GM12864 (cell line): Measurements from ENCODE around the gene COASY.

Experiments used
- DNase-seq: peaks from one replicate; pipeline ENCODE4 v3.0.0-alpha.2; 2011; ENCODE audit warnings: low read depth
- H3K4me3 ChIP-seq: 2 replicates; pipeline ENCODE4 v1.5.1; 2011; ENCODE audit warnings: mild to moderate bottlenecking, low read depth, low read length, control low read depth
- TF ChIP-seq, protein P1 (sequence below): IDR thresholded peaks from 2 replicates; pipeline ENCODE4 v1.5.1; 2011; ENCODE audit warnings: low read depth, mild to moderate bottlenecking, moderate library complexity, low read length, control low read depth, inconsistent platforms; ENCODE audit errors: missing control alignments

COASY gene

DNA sequence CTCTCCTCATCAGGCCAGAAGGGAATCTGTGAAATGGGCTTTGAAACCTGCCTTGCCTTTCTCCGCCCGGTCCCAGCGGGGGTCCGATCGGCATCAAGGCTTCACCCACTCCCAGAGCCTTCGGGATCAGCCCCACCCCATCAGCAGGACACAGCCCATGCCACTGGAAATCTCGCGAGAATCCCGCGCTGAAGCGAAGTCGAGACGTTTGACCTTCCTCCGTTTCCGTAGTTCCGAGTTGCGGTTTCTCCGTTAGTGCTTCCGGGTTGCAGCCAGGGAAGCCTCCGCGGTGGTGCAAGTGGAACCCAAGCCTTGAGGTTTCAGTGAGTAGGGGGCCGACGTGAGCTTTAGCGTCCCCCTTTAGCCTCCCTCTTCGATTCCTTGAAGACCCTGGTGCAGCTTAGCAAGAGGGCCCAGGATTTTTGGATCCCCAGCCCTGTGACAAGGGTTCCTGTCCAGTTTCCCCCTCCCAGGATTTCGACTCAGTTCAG, at the start of gene COASY:
TSS of gene COASY (plus strand) at position 252 of the 491 bp plus-strand sequence. CDS start 475 bp downstream, outside the sequence.
- peak; percentile 95 for DNase-seq
- TF ChIP-seq, protein P1, sequence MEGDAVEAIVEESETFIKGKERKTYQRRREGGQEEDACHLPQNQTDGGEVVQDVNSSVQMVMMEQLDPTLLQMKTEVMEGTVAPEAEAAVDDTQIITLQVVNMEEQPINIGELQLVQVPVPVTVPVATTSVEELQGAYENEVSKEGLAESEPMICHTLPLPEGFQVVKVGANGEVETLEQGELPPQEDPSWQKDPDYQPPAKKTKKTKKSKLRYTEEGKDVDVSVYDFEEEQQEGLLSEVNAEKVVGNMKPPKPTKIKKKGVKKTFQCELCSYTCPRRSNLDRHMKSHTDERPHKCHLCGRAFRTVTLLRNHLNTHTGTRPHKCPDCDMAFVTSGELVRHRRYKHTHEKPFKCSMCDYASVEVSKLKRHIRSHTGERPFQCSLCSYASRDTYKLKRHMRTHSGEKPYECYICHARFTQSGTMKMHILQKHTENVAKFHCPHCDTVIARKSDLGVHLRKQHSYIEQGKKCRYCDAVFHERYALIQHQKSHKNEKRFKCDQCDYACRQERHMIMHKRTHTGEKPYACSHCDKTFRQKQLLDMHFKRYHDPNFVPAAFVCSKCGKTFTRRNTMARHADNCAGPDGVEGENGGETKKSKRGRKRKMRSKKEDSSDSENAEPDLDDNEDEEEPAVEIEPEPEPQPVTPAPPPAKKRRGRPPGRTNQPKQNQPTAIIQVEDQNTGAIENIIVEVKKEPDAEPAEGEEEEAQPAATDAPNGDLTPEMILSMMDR: no peak
- peak within 1 kb of the TSS; percentile 94 for H3K4me3 ChIP-seq

DNA sequence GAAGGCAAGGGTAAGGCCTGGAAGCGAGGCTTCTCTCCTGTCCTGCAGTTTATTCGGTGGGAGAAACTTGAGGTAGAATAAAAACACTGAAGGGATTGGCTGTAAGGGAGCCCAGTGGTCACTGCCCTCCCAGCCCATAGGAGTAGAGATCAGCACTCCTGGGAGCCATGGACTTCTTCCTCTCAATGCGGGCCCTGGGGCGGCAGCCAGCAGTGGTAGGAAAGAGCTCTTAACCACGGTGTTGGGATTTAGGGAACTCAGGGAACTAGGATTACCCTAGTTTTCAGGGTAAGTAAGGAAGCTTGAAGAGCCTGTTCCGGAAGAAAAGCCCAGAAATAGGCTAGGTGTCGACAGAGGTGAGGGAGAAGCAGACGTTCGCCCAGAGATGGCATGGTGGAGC, 49.7 kb upstream of the COASY start:
- no peak overlapping the region for H3K4me3 ChIP-seq
- no peak for DNase-seq
- TF ChIP-seq, protein P1: no peak

DNA sequence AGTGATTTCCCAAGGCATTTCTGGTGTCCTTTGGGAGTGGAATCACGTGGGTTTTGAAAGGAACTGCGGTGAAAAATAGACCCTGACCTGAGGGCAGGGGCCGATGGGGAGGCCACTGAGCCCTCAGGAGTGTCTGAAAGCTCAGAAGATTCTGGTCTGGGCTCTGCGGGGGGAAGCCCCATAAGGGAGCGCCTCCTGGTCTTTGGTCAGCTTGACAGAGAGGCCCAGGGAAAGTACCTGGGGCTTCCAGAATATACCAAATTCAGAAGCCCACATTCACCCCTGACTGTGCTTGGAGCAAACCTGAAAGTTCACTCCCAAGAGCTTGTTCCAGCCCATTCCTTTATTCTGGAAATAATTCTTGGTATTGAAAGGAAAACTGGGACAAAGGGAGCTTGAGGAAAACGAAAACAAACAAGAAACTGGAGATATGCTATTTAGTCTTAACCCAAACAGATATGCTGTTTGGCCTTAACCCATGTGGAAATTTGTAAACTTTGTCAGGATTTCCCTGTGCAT, 49.2 kb upstream of the COASY start:
- no peak for DNase-seq
- TF ChIP-seq, protein P1: no peak
- no peak overlapping the region for H3K4me3 ChIP-seq

DNA sequence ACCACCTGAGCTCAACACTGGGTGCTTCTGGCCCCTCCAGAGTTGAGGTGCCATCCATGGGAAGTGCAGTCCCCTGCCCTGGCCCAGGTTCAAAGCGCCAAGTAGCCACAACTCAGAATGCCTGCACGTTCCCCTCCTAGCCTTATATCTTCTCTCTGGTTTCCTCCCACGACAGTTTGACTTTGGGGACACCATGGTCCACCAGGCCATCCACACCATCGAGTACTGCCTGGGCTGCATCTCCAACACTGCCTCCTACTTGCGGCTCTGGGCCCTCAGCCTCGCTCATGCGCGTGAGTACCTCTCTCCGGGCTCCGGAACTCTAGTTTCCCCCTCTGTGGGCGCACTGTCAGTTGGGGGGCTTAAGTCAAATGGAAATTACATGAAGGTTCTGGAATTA, 48.3 kb upstream of the COASY start:
- H3K4me3 ChIP-seq: no peak overlapping the region
- TF ChIP-seq, protein P1: no peak
- DNase-seq: no peak

DNA sequence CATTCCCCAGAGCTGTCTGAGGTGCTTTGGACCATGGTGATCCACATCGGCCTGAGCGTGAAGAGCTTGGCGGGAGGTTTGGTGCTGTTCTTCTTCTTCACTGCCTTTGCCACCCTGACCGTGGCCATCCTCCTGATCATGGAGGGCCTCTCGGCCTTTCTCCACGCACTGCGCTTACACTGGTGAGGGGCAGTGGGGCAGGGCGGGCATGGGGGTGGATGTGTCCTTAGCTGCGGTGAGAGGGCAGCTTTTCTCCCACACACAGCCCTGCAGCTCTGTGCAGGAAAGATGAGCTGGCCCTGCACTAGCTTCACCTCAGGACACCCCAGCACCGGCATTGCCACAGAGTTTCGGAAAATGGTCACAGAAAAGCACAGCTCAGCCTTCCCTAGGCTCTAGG, 47.7 kb upstream of the COASY start:
- no peak overlapping the region for H3K4me3 ChIP-seq
- TF ChIP-seq, protein P1: no peak
- no peak for DNase-seq

DNA sequence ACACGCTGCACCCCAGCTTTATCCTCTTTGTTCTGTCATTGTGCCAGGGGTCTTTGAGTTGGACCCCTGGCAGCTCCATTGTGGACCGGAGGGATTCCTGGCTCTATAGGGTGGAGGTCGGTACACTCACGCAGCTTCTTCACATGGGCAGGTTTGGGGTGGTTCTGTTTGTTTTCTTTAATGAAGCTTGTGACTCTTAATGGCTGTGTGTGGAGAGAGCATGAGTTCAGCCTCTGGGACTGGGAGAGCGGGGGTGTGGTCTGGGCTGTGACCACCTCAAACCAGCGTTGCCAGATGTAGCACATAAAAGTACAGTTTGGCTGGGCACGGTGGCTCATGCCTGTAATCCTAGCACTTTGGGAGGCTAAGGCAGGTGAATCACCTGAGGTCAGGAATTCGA, 47.1 kb upstream of the COASY start:
- TF ChIP-seq, protein P1: no peak
- no peak for DNase-seq

DNA sequence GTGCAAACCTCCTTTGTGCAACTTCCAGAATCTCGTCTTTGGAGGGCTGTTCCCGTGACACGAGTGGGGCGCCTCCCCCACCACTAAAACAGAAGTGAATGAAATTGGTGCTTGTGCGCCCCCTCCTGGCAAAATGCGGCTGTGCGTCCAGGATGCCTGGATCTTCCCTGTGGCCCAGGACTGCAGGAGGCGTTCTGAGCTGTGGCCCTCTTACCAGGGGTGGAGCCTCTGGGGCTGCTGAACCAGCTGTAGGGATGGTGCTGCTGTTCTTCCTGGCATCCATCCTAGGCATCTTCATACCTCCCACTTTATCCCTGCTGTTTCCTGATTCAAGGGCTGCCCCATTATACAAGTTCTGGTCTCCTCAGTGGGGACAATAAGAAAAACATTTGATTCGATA, 44.4 kb upstream of the COASY start:
- no peak for DNase-seq
- TF ChIP-seq, protein P1: peak; percentile 92
- no peak overlapping the region for H3K4me3 ChIP-seq

More for the DNA sequence above, 47.1 kb upstream of the COASY start:
- H3K4me3 ChIP-seq: no peak overlapping the region
